Measurements from ENCODE around the gene CFAP298.

Gene CFAP298

DNA sequence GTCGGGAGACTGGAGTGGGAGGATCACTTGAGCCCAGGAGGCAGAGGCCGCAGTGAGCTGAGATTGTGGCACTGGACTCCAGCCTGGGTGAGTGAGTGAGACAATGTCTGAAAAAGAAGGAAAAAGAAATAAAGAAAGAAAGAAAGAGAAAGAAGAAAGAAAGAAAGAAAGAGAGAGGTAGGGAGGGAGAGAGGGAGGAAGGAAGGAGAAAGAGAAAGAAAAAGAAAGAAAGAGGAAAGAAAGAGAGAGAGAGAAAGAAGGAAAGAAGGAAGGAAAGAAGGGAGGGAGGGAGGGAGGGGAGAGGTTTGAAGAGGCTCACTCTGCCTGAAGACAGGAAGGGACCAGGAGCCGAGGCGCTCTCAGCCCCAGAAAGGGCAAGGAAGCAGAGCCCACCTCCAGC lies 22.0 kb downstream of the CFAP298 start:
- H3K27ac ChIP-seq (ENCODE audit: poor library complexity, severe bottlenecking), result no peak overlapping the region

DNA sequence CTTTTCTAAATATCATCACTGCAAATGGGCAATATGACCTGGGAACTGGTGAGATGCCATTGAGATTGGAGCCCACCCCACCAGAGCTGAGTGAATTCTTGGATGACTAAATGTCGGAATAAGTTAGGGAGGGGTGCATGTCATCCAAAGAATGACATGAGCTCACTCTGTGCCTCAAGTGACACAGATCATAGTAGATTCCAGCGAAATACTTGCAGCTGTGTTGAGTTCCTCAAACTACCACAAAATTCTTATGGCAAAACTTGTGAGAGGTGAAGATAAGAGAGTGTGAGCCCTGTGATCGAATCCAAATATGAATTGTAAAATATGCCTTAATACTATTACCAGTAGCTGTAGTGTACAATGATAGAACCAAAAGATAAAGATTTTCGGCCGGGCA lies 24.5 kb downstream of the CFAP298 start:
- Histone ChIP-seq H3K9me3 (ENCODE audit: severe bottlenecking) (no peaks in the 10 kb centered on the region), H3K27ac (ENCODE audit: poor library complexity, severe bottlenecking) (no peak overlapping the region), H3K27me3 (ENCODE audit: insufficient read depth, poor library complexity, severe bottlenecking) (no peaks in the 10 kb centered on the region), H3K4me3 (ENCODE audit: severe bottlenecking) (no peak overlapping the region), H3K36me3 (ENCODE audit: low read depth) (no peaks in the 10 kb centered on the region), H3K4me1 (ENCODE audit: insufficient read depth, poor library complexity, severe bottlenecking) (no peaks in the 10 kb centered on the region)
- ATAC-seq (ENCODE audit: low read depth), result no peak
- no peak for DNase-seq (ENCODE audit: low spot score)
- TF ChIP-seq, protein P1, sequence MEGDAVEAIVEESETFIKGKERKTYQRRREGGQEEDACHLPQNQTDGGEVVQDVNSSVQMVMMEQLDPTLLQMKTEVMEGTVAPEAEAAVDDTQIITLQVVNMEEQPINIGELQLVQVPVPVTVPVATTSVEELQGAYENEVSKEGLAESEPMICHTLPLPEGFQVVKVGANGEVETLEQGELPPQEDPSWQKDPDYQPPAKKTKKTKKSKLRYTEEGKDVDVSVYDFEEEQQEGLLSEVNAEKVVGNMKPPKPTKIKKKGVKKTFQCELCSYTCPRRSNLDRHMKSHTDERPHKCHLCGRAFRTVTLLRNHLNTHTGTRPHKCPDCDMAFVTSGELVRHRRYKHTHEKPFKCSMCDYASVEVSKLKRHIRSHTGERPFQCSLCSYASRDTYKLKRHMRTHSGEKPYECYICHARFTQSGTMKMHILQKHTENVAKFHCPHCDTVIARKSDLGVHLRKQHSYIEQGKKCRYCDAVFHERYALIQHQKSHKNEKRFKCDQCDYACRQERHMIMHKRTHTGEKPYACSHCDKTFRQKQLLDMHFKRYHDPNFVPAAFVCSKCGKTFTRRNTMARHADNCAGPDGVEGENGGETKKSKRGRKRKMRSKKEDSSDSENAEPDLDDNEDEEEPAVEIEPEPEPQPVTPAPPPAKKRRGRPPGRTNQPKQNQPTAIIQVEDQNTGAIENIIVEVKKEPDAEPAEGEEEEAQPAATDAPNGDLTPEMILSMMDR (IDR thresholded peaks at IDR 0.05; ENCODE audit: poor library complexity, severe bottlenecking), result no peak

More for the DNA sequence above, 22.0 kb downstream of the CFAP298 start:
- Histone ChIP-seq H3K4me3 (ENCODE audit: severe bottlenecking) (no peak overlapping the region), H3K27me3 (ENCODE audit: insufficient read depth, poor library complexity, severe bottlenecking) (no peaks in the 10 kb centered on the region), H3K9me3 (ENCODE audit: severe bottlenecking) (no peaks in the 10 kb centered on the region), H3K4me1 (ENCODE audit: insufficient read depth, poor library complexity, severe bottlenecking) (no peaks in the 10 kb centered on the region), H3K36me3 (ENCODE audit: low read depth) (no peaks in the 10 kb centered on the region)
- DNase-seq (ENCODE audit: low spot score) (no peak), ATAC-seq (ENCODE audit: low read depth) (no peak)
- TF ChIP-seq, protein P1 (IDR thresholded peaks at IDR 0.05; ENCODE audit: poor library complexity, severe bottlenecking), result no peak

DNA sequence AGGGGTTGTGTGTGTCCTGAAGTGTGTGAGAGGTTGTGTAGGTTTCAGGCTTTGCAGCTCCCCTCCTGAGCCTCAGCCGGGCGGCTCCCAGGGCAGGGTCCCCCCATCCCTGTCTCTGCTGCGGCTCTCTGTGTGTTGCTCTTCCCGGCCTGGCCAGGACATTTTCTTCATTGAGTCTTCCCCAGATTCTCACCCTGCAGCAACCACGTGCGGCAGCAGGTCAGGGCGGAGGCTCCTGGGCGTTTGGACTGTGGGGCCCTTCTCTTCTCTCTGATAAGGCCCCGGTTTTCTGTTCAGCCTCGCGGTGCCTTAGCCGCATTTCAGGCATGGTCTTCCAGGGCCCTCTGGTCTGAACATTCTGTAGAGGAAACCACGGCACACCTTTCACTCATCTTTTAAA lies 25.1 kb downstream of the CFAP298 start:
- no peaks in the 10 kb centered on the region for H3K27me3 ChIP-seq (ENCODE audit: insufficient read depth, poor library complexity, severe bottlenecking)
- H3K36me3 ChIP-seq (ENCODE audit: low read depth), result no peaks in the 10 kb centered on the region
- TF ChIP-seq, protein P1 (IDR thresholded peaks at IDR 0.05; ENCODE audit: poor library complexity, severe bottlenecking), result no peak
- H3K27ac ChIP-seq (ENCODE audit: poor library complexity, severe bottlenecking), result no peak overlapping the region
- no peaks in the 10 kb centered on the region for H3K9me3 ChIP-seq (ENCODE audit: severe bottlenecking)
- no peaks in the 10 kb centered on the region for H3K4me1 ChIP-seq (ENCODE audit: insufficient read depth, poor library complexity, severe bottlenecking)
- DNase-seq (ENCODE audit: low spot score), result no peak
- no peak for ATAC-seq (ENCODE audit: low read depth)
- H3K4me3 ChIP-seq (ENCODE audit: severe bottlenecking), result no peak overlapping the region

DNA sequence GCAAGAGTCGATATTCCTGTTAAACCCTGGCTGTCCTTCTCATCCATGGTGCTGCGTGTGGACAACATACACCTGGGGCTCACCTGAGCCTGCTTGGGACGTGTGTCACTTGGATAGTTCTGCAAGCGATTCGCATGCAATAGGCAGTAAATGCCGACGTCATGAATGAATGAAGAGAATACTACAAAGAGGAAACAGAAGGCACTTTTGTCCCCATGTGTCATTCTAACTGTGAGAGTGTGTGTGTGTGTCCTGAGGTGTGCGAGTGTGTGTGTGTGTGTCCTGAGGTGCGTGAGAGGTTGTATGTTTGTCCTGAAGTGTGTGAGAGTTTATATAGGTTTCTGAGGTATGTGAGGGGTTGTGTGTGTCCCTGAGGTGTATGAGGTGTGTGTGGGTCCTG lies 26.2 kb downstream of the CFAP298 start:
- H3K27me3 ChIP-seq (ENCODE audit: insufficient read depth, poor library complexity, severe bottlenecking), result no peaks in the 10 kb centered on the region
- no peak overlapping the region for H3K27ac ChIP-seq (ENCODE audit: poor library complexity, severe bottlenecking)
- no peaks in the 10 kb centered on the region for H3K4me1 ChIP-seq (ENCODE audit: insufficient read depth, poor library complexity, severe bottlenecking)
- no peaks in the 10 kb centered on the region for H3K9me3 ChIP-seq (ENCODE audit: severe bottlenecking)
- H3K36me3 ChIP-seq (ENCODE audit: low read depth), result no peaks in the 10 kb centered on the region
- DNase-seq (ENCODE audit: low spot score) (no peak), ATAC-seq (ENCODE audit: low read depth) (no peak)
- no peak overlapping the region for H3K4me3 ChIP-seq (ENCODE audit: severe bottlenecking)
- TF ChIP-seq, protein P1 (IDR thresholded peaks at IDR 0.05; ENCODE audit: poor library complexity, severe bottlenecking), result no peak

DNA sequence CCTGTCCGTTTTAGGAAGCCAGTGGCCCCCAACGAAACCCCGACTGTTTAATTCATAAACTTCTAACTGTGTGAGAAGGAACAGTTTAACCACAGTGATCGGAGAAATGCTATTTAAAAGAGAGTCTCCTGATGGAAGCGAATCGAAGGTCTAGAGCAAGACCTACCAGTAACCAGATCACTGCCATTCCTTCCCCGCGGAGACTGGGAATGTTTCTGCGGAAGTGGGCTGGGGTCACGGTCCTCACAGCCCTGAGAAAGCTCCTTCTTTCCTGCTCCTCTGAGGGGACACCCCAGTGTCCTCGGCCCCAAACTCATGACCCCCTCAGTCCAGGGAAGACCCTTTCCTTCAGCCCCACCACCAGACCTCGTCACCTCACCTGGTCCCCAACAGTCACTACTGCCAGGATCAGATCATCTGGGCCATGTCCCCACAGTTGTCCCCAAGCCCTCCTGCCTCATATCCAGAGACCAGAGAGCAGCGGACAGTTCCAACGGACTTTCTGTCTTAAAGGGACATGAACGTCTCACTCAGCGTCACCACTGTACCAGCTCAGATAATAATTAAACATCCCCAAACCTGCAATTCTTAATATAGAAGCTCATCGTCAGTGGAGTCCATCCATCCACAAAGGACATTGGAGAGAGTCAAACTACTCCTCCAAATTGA lies 27.0 kb downstream of the CFAP298 start, which contains the start of gene TCP10L:
Gene TCP10L, minus strand, starts transcription at position 482 of the 669 bp plus-strand sequence. CDS start 1,219 bp downstream, outside the sequence.
- TF ChIP-seq, protein P1 (IDR thresholded peaks at IDR 0.05; ENCODE audit: poor library complexity, severe bottlenecking), result no peak
- H3K4me1 ChIP-seq (ENCODE audit: insufficient read depth, poor library complexity, severe bottlenecking), result no peaks in the 10 kb centered on the region
- H3K27ac ChIP-seq (ENCODE audit: poor library complexity, severe bottlenecking), result no peak within 1 kb of the TSS
- no peak for ATAC-seq (ENCODE audit: low read depth)
- no peak within 1 kb of the TSS for H3K4me3 ChIP-seq (ENCODE audit: severe bottlenecking)
- H3K27me3 ChIP-seq (ENCODE audit: insufficient read depth, poor library complexity, severe bottlenecking), result no peaks in the 10 kb centered on the region
- H3K36me3 ChIP-seq (ENCODE audit: low read depth), result no peaks in the 10 kb centered on the region
- DNase-seq (ENCODE audit: low spot score), result no peak
- no peaks in the 10 kb centered on the region for H3K9me3 ChIP-seq (ENCODE audit: severe bottlenecking)
